HepG2 (cell line): Measurements from ENCODE around the gene ABCG1. TPM values are rescaled to one million over a fixed set of nuclear protein-coding genes. Genes with fewer than 3 reads are reported as not detected.

Experiments
- ATAC-seq: fragments of 200-7000 bp; cut with Tn5 transposase; 3 replicates; pipeline ENCODE4 v1.9.1; 2020; ENCODE audit warnings: mild to moderate bottlenecking, moderate library complexity
- BruUV-seq: library from RNA; stranded (reverse); fragments of 400-500 nt; replicated peaks from 2 replicates; lab custom pipeline; 2021; lab: Mats Ljungman, UMichigan
- CTCF ChIA-PET: fragments of 300-600 bp; formaldehyde crosslinking; extraction: SDS; loops from one replicate; lab custom pipeline; 2021; ENCODE audit warnings: low total read pairs, inconsistent platforms, low intra/inter-chr PET ratio; lab: Yijun Ruan, JAX
- POLR2A ChIA-PET: fragments of 350-600 bp; sonication (Branson Sonifier 250); formaldehyde crosslinking; loops from one replicate; lab custom pipeline; 2020; ENCODE audit warnings: antibody characterized with exemption, inconsistent platforms; lab: Yijun Ruan, JAX
- DNase-seq: peaks from one replicate; pipeline ENCODE4 v3.0.0-alpha.2; 2015; ENCODE audit warnings: low spot score
- FAIRE-seq: peaks from 3 replicates; lab custom pipeline; 2011; peaks lifted over from hg19 to GRCh38; lab: Jason Lieb, UNC
- H2AFZ ChIP-seq: one replicate; pipeline ENCODE4 v1.6.1; 2011; ENCODE audit warnings: low read length, inconsistent platforms
- H3K27ac ChIP-seq: fragments of 300-600 bp; 3 replicates; pipeline ENCODE4 v1.8.0; 2011; ENCODE audit warnings: mixed run types, mild to moderate bottlenecking, mixed read lengths, low read length, inconsistent platforms; ENCODE audit not compliant: insufficient read depth; ENCODE audit errors: extremely low read length
- H3K27me3 ChIP-seq, 2 experiments: fragments of 200-600 bp in 1 of 2; 2 replicates in 1 of 2; 3 replicates in 1 of 2; pipeline versions ENCODE4 v1.6.0 to v1.8.0; 2011; ENCODE audit warnings: low read length in 2 of 2, mild to moderate bottlenecking in 2 of 2, moderate library complexity in 2 of 2, inconsistent platforms in 1 of 2; ENCODE audit not compliant: insufficient read depth in 2 of 2, control insufficient read depth in 1 of 2
- H3K36me3 ChIP-seq, 2 experiments: fragments of 200-600 bp in 1 of 2; replicated peaks in 1 of 2; 2 replicates in 1 of 2; 3 replicates in 1 of 2; pipeline versions ENCODE4 v1.5.1 to v1.8.0; 2011; ENCODE audit warnings: low read length in 2 of 2, inconsistent platforms in 1 of 2; ENCODE audit not compliant: insufficient read depth in 2 of 2, control insufficient read depth in 1 of 2
- H3K4me1 ChIP-seq: 2 replicates; pipeline ENCODE4 v1.5.1; 2012; ENCODE audit warnings: low read length, inconsistent platforms; ENCODE audit not compliant: insufficient read depth
- H3K4me2 ChIP-seq: 2 replicates; pipeline ENCODE4 v1.6.0; 2011; ENCODE audit warnings: low read depth, low read length, inconsistent platforms
- H3K4me3 ChIP-seq, 3 experiments: fragments of 200-600 bp in 1 of 3; sonication (generic), shearing (Covaris generic) in 1 of 3; replicated peaks in 1 of 3; 2 replicates each; pipeline ENCODE4 v1.5.1; 2011 to 2016; ENCODE audit warnings: low read length in 3 of 3, inconsistent platforms in 2 of 3, low read depth in 2 of 3, mild to moderate bottlenecking in 2 of 3, control low read depth in 1 of 3, mixed read lengths in 1 of 3; ENCODE audit not compliant: insufficient read depth in 1 of 3
- H3K79me2 ChIP-seq: one replicate; pipeline ENCODE4 v1.6.1; 2011; ENCODE audit warnings: low read length, inconsistent platforms; ENCODE audit not compliant: insufficient read depth
- H3K9ac ChIP-seq: 2 replicates; pipeline ENCODE4 v1.6.0; 2011; ENCODE audit warnings: mild to moderate bottlenecking, low read depth, low read length, inconsistent platforms; ENCODE audit not compliant: insufficient read depth
- H3K9me3 ChIP-seq: 2 replicates; pipeline ENCODE4 v1.5.1; 2012; ENCODE audit warnings: mild to moderate bottlenecking, low read length
- H4K20me1 ChIP-seq: 2 replicates; pipeline ENCODE4 v1.6.0; 2011; ENCODE audit warnings: inconsistent platforms, mild to moderate bottlenecking, low read length, moderate library complexity; ENCODE audit not compliant: insufficient read depth
- AGO2 ChIP-seq: fragments of 200-400 bp; formaldehyde crosslinking; optimal IDR thresholded peaks from 2 replicates; pipeline ENCODE3; 2017; ENCODE audit warnings: mild to moderate bottlenecking, low read depth, low read length, moderate library complexity
- CC2D1A ChIP-seq: sonication (generic); formaldehyde crosslinking; IDR thresholded peaks from 2 replicates; pipeline ENCODE4 v1.8.1; 2023; ENCODE audit warnings: mild to moderate bottlenecking, missing genetic modification reagents
- EED ChIP-seq: sonication (generic); formaldehyde crosslinking; IDR thresholded peaks from 2 replicates; pipeline ENCODE4 v1.5.0; 2020; ENCODE audit warnings: mild to moderate bottlenecking, missing genetic modification reagents
- GZF1 ChIP-seq: sonication (generic); formaldehyde crosslinking; IDR thresholded peaks from 2 replicates; pipeline ENCODE4 v1.5.1; 2020; ENCODE audit warnings: mild to moderate bottlenecking, missing genetic modification reagents
- KDM3A ChIP-seq: IDR thresholded peaks from 2 replicates; pipeline ENCODE4 v1.6.1; 2018; ENCODE audit warnings: low read depth, missing compliant biosample characterization
- MLLT10 ChIP-seq: sonication (generic); formaldehyde crosslinking; IDR thresholded peaks from 2 replicates; pipeline ENCODE4 v1.4.0; 2020; ENCODE audit warnings: missing genetic modification reagents
- PHB2 ChIP-seq: fragments of 450-650 bp; IDR thresholded peaks from 2 replicates; pipeline ENCODE4 v1.6.1; 2018; ENCODE audit not compliant: partially characterized antibody
- SCMH1 ChIP-seq: sonication (generic); formaldehyde crosslinking; IDR thresholded peaks from 2 replicates; pipeline ENCODE4 v1.9.0; 2021; ENCODE audit warnings: missing genetic modification reagents, mild to moderate bottlenecking, borderline replicate concordance
- SMAD3 ChIP-seq: sonication (generic); formaldehyde crosslinking; IDR thresholded peaks from 2 replicates; pipeline ENCODE4 v1.4.0; 2020; ENCODE audit warnings: missing genetic modification reagents
- STAT6 ChIP-seq: sonication (generic); formaldehyde crosslinking; IDR thresholded peaks from 2 replicates; pipeline ENCODE4 v1.4.0; 2020; ENCODE audit warnings: missing genetic modification reagents, mild to moderate bottlenecking, borderline replicate concordance
- TRIM24 ChIP-seq: sonication (generic); formaldehyde crosslinking; IDR thresholded peaks from 2 replicates; pipeline ENCODE4 v1.8.0; 2022; ENCODE audit warnings: mild to moderate bottlenecking, missing genetic modification reagents
- ZBTB20 ChIP-seq: sonication (generic); formaldehyde crosslinking; IDR thresholded peaks from 2 replicates; pipeline ENCODE4 v1.8.1; 2023; ENCODE audit warnings: missing genetic modification reagents, low read depth, mild to moderate bottlenecking, borderline replicate concordance
- ZFP36L1 ChIP-seq: sonication (generic); formaldehyde crosslinking; IDR thresholded peaks from 2 replicates; pipeline ENCODE4 v1.8.0; 2022; ENCODE audit warnings: mild to moderate bottlenecking, missing genetic modification reagents, moderate library complexity
- ZUFSP ChIP-seq: sonication (generic); formaldehyde crosslinking; IDR thresholded peaks from 2 replicates; pipeline ENCODE4 v1.9.0; 2021; ENCODE audit warnings: missing genetic modification reagents, mild to moderate bottlenecking, borderline replicate concordance
- WGBS: methylation state at CpG from one replicate; pipeline ENCODE4 v1.1.6; 2017; ENCODE audit warnings: low lambda C conversion rate; 5-methylcytosine and 5-hydroxymethylcytosine counted together
- in situ Hi-C: cut with HindIII; loops from 2 replicates; pipeline ENCODE4 v1.10.0; 2017; ENCODE audit warnings: low pct_unique_long_range_greater_than_20kb; ENCODE audit not compliant: extremely low pct_ligation_motif_present
- intact Hi-C: fragments of 100-400 bp; cut with micrococcal nuclease; formaldehyde crosslinking; loops from one replicate; pipeline ENCODE4 v1.10.0; 2022; ENCODE audit not compliant: unreplicated experiment
- polyA plus RNA-seq, 8 experiments: library from polyadenylated mRNA; depleted of rRNA in 3 of 8; stranded (reverse) in 7 of 8; unstranded in 1 of 8; fragments of >200 nt; fragmentation: Illumina TruSeq in 4 of 8; extraction: Trizol in 4 of 8; gene quantifications; 2 replicates each; pipeline versions ENCODE4 v1.2.1 to v1.2.3, GENCODE V29; 2011 to 2016; ENCODE audit warnings: low read depth in 4 of 8, missing spikeins in 1 of 8, mixed read lengths in 1 of 8; ENCODE audit not compliant: insufficient read depth in 1 of 8
- total RNA-seq, 5 experiments: library from RNA; depleted of rRNA; stranded (reverse); fragments of >200 nt; fragmentation: Illumina TruSeq; extraction: Trizol; gene quantifications; 2 replicates each; pipeline ENCODE4 v1.2.3, GENCODE V29; 2016; ENCODE audit warnings: low read depth in 1 of 5
- TF ChIP-seq, protein P1 (sequence below): sonication (generic); formaldehyde crosslinking; IDR thresholded peaks from 2 replicates; pipeline ENCODE4 v1.8.1; 2023; ENCODE audit warnings: mild to moderate bottlenecking, missing genetic modification reagents
- TF ChIP-seq, protein P2 (sequence below): sonication (generic); formaldehyde crosslinking; IDR thresholded peaks from 2 replicates; pipeline ENCODE4 v1.8.1; 2022; ENCODE audit warnings: low read depth, mild to moderate bottlenecking, missing genetic modification reagents

ABCG1 gene
- total and polyA plus RNA-seq, 2 of the 13 experiments (the other 11 are each of a cell fraction or from before 2014, with no cell fraction given): 0.04 TPM; not detected in 1

DNA sequence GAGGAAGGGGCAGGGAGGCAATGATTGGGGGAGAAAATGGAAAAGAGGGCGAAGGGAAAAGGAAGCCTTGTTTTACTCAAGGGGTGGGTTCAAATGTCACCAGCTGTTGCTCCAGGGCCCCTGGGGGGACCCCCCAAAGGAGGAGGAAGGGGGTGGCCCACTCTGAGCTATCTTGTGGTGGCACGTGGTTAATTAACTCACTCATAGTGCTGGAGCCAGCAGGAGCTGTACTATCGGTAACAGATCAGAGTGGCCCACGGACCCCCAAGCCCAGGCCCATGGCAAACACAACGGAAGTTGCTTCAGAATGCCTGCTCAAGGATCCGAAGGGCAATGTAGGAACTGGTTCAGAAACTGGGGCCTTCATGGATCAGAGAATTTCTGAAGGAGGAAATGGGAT is 124.6 kb downstream of the ABCG1 start (continued):
- no peak for TF ChIP-seq ZUFSP (CRISPR knock-in tag)

DNA sequence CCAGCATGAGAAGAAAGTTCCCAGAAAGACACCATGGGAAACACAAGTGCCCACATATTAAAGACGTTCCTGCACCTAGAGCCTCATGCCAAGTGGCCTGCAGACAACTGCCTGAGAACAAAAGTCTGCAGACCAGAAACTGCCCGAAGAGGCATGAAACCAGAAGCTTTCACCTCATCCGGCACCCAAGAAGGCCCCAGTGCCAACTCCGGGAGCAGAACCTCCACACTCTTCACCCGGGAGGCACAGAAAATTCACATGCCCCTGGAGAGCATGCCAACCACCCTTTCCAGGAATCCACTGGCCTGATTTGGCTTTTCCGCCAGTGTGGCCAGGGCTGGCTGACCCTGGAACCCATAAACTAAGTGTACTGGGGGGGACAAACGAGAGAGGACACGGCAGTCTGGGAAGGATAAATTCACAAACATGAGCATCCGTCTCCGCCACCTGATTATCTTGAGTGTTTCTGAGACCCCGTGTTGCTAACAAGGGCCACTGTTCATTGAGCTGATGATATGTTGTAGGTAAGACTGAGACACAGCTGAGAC is 125.1 kb downstream of the ABCG1 start:
- H3K9me3 ChIP-seq: no peaks in the 10 kb centered on the region
- no peak for FAIRE-seq
- no peak overlapping the region for H3K4me2 ChIP-seq
- ATAC-seq: no peak
- H3K9ac ChIP-seq: no peak overlapping the region
- H3K4me1 ChIP-seq: no peaks in the 10 kb centered on the region
- 59% methylated on average over 7 of the region's 11 CpGs for WGBS
- H3K36me3 ChIP-seq: no peaks in the 10 kb centered on the region
- intact Hi-C loops (no loop called here), in situ Hi-C loops (no loop called here)
- ChIA-PET CTCF (no interaction called here), POLR2A (no interaction called here)
- H4K20me1 ChIP-seq: no peaks in the 10 kb centered on the region
- H3K4me3 ChIP-seq: no peak overlapping the region
- no peak overlapping the region for H2AFZ ChIP-seq
- BruUV-seq: no TSS peak
- peaks cover 0 to 6% of the 10 kb centered on the region in 2 experiments; a peak in 2 of 5 replicates for H3K27me3 ChIP-seq
- no peaks in the 10 kb centered on the region for H3K79me2 ChIP-seq
- no peak for DNase-seq
- H3K27ac ChIP-seq: no peak overlapping the region
- no peak for TF ChIP-seq KDM3A (CRISPR knock-in tag)
- TF ChIP-seq ZBTB20 (CRISPR knock-in tag): no peak
- TF ChIP-seq, protein P1, sequence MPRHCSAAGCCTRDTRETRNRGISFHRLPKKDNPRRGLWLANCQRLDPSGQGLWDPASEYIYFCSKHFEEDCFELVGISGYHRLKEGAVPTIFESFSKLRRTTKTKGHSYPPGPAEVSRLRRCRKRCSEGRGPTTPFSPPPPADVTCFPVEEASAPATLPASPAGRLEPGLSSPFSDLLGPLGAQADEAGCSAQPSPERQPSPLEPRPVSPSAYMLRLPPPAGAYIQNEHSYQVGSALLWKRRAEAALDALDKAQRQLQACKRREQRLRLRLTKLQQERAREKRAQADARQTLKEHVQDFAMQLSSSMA (CRISPR knock-in tag): no peak
- TF ChIP-seq STAT6 (CRISPR knock-in tag): no peak
- no peak for TF ChIP-seq MLLT10
- no peak for TF ChIP-seq SMAD3 (CRISPR knock-in tag)
- TF ChIP-seq, protein P2, sequence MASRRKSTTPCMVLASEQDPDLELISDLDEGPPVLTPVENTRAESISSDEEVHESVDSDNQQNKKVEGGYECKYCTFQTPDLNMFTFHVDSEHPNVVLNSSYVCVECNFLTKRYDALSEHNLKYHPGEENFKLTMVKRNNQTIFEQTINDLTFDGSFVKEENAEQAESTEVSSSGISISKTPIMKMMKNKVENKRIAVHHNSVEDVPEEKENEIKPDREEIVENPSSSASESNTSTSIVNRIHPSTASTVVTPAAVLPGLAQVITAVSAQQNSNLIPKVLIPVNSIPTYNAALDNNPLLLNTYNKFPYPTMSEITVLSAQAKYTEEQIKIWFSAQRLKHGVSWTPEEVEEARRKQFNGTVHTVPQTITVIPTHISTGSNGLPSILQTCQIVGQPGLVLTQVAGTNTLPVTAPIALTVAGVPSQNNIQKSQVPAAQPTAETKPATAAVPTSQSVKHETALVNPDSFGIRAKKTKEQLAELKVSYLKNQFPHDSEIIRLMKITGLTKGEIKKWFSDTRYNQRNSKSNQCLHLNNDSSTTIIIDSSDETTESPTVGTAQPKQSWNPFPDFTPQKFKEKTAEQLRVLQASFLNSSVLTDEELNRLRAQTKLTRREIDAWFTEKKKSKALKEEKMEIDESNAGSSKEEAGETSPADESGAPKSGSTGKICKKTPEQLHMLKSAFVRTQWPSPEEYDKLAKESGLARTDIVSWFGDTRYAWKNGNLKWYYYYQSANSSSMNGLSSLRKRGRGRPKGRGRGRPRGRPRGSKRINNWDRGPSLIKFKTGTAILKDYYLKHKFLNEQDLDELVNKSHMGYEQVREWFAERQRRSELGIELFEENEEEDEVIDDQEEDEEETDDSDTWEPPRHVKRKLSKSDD: no peak
- no peak for TF ChIP-seq AGO2
- no peak for TF ChIP-seq PHB2
- TF ChIP-seq EED: no peak
- no peak for TF ChIP-seq GZF1 (CRISPR knock-in tag)
- TF ChIP-seq TRIM24 (CRISPR knock-in tag): no peak
- TF ChIP-seq CC2D1A (CRISPR knock-in tag): no peak
- TF ChIP-seq ZFP36L1 (CRISPR knock-in tag): no peak
- no peak for TF ChIP-seq SCMH1
